Body of pancreas (tissue), 4 donors: ENCODE measurements around the gene MGRN1.
A peak's percentile ranks its signal among the peaks of the same experiment; 100 is the strongest.

Experiments used
- CTCF ChIP-seq, 7 experiments: fragments of 450-650 bp in 4 of 7; fragments of 200-600 bp in 3 of 7; sonication (generic) in 3 of 7; IDR thresholded peaks; one replicate each; pipeline ENCODE4 v1.5.1; 2016 to 2019; ENCODE audit warnings: antibody characterized with exemption in 7 of 7
- POLR2A ChIP-seq, 3 donors: fragments of 450-650 bp; IDR thresholded peaks; one replicate each; pipeline ENCODE4 v1.6.1; 2016; ENCODE audit warnings: antibody characterized with exemption in 3 of 3, mild to moderate bottlenecking in 2 of 3

- TF ChIP-seq CTCF (IDR thresholded peaks at IDR 0.05) (peak; percentile 81 to 99 (median 94)), POLR2A (IDR thresholded peaks at IDR 0.05) (no peak)
Observed at GRCh38 chr16:4624015-4624826, at the start of gene MGRN1.
